GM06990 (cell line): ENCODE data around the gene TNPO3.

Experiments used
- DNase-seq: peaks from one replicate; pipeline ENCODE4 v3.0.0-alpha.2; 2011; ENCODE audit not compliant: insufficient read length; ENCODE audit errors: extremely low read depth
- H3K27me3 ChIP-seq: replicated peaks from 2 replicates; pipeline ENCODE4 v1.6.0; 2011; ENCODE audit warnings: low read length; ENCODE audit not compliant: control insufficient read depth, insufficient read depth
- H3K36me3 ChIP-seq: 2 replicates; pipeline ENCODE4 v1.5.1; 2011; ENCODE audit warnings: low read length; ENCODE audit not compliant: control insufficient read depth, insufficient read depth
- H3K4me3 ChIP-seq: replicated peaks from 2 replicates; pipeline ENCODE4 v1.5.1; 2011; ENCODE audit warnings: low read depth, mild to moderate bottlenecking, control low read depth, low read length
- CTCF ChIP-seq: IDR thresholded peaks from 2 replicates; pipeline ENCODE4 v1.5.1; 2011; ENCODE audit warnings: low read length, control low read depth, mild to moderate bottlenecking, inconsistent platforms; ENCODE audit not compliant: insufficient read depth, poor library complexity, severe bottlenecking

TNPO3 gene

DNA sequence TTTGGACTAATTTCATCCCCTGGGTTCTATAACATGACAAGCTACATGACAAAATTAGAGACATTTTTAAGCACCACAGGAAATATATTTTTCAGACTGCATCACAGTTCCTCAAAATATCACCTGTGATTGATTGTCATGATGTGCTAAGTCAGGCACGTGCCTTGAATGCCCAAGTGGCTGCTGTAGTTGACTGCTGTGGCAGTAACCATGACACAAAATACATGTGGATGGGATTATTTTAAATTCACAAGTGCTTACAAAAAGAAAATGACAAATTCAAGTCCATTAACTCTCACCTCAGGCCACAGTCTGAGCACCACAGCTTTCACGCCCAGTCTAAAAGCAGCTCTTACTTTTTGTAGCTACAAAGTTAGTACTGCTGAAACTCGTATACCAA lies 45.5 kb downstream of the TNPO3 start:
- Histone ChIP-seq H3K27me3 (no peaks in the 10 kb centered on the region), H3K36me3 (peaks cover 4% of the 10 kb centered on the region)
- no peak for TF ChIP-seq CTCF

GRCh38 chr7:129008645-129009414 lies 46.1 kb downstream of the TNPO3 start:
- no peak overlapping the region for H3K4me3 ChIP-seq
- no peak for TF ChIP-seq CTCF
- H3K27me3 ChIP-seq: no peaks in the 10 kb centered on the region
- DNase-seq: peak; percentile 50
- peaks cover 1% of the 10 kb centered on the region for H3K36me3 ChIP-seq

More for the DNA sequence above, 45.5 kb downstream of the TNPO3 start:
- DNase-seq: peak; percentile 75
- H3K4me3 ChIP-seq: no peak overlapping the region

DNA sequence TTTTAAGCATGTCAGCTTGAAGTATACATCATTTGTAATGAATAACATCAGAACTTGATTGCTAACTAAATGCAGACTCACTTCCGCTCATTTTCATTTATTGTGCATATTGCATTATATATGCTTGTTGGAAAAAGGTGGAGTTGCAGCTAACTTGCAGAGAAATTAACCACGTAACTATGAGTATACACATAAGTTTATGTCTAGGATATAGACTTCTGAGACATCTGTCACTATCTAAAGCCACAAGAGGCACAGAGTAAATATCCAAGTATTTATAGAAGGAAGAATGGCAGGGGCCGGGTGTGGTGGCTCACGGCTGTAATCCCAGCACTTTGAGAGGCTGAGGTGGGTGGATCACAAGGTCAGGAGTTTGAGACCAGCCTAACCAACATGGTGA lies 47.3 kb downstream of the TNPO3 start:
- H3K36me3 ChIP-seq: peaks cover 1% of the 10 kb centered on the region
- TF ChIP-seq CTCF: no peak

DNA sequence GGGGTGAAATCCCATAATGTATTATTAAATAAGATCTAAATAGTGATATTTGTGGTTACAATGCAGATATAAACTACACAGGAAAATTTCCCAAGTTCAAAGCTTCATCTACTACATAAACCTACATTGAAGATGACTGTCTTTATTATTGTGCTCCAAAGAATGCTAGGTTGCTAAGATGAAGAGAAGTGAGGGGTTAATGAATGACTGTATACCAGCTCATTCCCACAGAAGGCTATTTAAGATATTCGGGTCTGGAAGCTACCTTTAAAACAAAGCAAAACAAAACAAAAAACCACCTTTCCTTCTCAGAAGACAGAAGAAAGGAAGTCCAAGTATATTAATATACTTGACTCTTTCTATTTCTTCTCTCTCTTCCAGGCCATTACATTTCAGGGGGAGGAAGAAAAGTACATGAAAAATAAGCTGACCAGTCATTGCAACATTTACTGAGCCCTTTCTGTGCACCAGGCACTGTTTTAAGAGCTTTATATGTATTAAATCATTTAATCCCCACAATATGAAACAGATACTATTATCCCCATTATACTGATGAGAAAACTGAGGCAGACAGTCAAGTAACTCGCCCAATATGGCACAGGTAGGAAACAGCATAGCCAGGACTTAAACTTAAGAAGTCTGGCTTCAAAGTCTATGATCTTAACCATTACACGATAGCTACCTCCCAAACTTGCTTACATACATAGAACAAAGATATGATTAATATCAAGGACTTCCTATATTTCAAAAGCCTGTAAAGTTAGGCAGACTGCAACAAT lies 48.1 kb downstream of the TNPO3 start:
- Histone ChIP-seq H3K36me3 (peaks cover 1% of the 10 kb centered on the region), H3K27me3 (no peaks in the 10 kb centered on the region), H3K4me3 (no peak overlapping the region)
- DNase-seq: no peak
- no peak for TF ChIP-seq CTCF

More for the DNA sequence above, 47.3 kb downstream of the TNPO3 start:
- no peak for DNase-seq
- no peak overlapping the region for H3K4me3 ChIP-seq
- H3K27me3 ChIP-seq: no peaks in the 10 kb centered on the region

DNA sequence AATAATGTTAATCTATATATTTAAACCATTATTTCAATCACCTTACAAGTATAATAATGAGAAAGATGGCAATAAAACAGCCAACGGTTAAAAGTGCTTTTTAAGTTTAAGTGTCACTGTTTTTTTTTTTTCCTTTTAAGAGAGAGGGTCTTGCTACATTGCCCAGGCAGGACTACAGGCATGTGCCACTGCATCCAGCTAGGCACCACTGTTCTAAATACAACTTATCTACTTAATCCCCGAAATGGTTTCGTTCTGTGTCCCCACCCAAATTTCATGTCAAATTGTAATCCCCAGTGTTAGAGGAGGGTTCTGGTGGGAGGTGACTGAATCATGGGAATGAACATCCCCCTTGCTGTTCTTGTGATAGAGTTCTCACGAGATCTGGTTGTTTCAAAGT lies 49.7 kb downstream of the TNPO3 start:
- no peak for DNase-seq
- no peak for TF ChIP-seq CTCF
- H3K27me3 ChIP-seq: no peaks in the 10 kb centered on the region
- H3K4me3 ChIP-seq: no peak overlapping the region
- peaks cover 1% of the 10 kb centered on the region for H3K36me3 ChIP-seq
